Fibroblast of pulmonary artery (primary cell): ENCODE measurements around the gene ARHGEF28.

ENCODE experiments used
- DNase-seq: peaks from one replicate; pipeline ENCODE4 v3.0.0-alpha.2; 2010; ENCODE audit warnings: low read depth
- H3K4me3 ChIP-seq: replicated peaks from 2 replicates; pipeline ENCODE4 v1.5.1; 2011; ENCODE audit warnings: low read depth, mild to moderate bottlenecking, control low read depth, low read length, moderate library complexity
- TF ChIP-seq, protein P1 (sequence below): IDR thresholded peaks from 2 replicates; pipeline ENCODE4 v1.5.1; 2011; ENCODE audit warnings: mild to moderate bottlenecking, control low read depth, low read length, inconsistent platforms; ENCODE audit errors: missing control alignments

ARHGEF28 gene

DNA sequence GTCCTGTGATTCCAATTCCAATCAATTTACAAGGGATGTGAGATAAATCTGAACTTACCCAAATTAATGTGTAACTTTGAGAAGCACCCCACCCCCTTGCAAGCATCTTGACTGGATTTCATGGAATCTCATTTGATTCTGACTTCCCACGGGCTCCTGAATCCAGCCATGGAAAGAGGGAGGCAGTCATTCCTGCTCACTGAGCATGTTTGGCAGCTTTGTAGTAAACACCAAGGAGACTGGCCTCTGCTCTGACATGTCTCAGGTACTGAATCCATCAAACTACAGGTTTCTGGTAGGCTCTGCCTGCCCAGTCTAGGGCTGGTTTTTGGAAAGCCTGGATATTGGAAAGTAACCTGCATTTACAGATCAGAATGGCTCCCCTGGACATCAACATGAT, 357.6 kb downstream of the ARHGEF28 start:
- TF ChIP-seq, protein P1, sequence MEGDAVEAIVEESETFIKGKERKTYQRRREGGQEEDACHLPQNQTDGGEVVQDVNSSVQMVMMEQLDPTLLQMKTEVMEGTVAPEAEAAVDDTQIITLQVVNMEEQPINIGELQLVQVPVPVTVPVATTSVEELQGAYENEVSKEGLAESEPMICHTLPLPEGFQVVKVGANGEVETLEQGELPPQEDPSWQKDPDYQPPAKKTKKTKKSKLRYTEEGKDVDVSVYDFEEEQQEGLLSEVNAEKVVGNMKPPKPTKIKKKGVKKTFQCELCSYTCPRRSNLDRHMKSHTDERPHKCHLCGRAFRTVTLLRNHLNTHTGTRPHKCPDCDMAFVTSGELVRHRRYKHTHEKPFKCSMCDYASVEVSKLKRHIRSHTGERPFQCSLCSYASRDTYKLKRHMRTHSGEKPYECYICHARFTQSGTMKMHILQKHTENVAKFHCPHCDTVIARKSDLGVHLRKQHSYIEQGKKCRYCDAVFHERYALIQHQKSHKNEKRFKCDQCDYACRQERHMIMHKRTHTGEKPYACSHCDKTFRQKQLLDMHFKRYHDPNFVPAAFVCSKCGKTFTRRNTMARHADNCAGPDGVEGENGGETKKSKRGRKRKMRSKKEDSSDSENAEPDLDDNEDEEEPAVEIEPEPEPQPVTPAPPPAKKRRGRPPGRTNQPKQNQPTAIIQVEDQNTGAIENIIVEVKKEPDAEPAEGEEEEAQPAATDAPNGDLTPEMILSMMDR = no peak
- no peak overlapping the region for H3K4me3 ChIP-seq
- no peak for DNase-seq

DNA sequence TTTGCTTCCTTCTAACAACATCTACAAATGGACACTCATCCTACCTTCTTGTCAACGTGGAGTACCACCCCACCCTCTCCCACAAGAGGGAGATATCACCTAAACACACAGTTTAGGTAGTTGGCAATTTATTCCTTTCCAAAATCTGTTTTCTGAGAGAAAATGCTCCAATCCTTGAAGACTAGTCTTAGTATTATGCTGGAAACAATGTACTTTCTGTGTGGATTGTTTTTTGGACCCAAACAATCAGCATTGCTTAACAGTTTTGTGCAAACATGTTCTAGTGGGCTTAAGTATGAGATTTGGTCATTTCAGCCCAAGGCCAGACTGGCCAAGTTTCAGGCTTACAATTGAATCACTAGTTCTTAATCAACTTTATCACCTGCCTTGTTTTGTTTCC, 359.1 kb downstream of the ARHGEF28 start:
- peak; percentile 75 for DNase-seq
- TF ChIP-seq, protein P1 = peak; percentile 69

DNA sequence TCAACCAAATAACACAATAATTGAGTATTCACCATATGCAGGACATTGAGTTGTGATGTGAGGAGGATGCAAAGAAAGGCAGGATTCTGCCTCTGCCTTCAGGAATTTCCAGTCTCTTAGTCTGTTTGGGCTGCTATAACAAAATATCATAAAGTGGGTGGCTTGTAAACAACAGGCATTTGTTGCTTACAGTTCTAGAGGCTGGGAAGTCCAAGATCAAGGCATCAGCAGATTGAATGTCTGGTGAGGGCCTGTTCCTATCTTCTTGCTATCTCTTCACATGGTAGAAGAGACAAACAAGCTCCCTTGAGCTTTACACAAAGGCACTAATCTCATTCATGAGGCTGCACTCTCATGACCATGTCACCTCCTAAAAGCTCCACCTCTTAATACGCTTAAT, 360.7 kb downstream of the ARHGEF28 start:
- DNase-seq = no peak
- TF ChIP-seq, protein P1 = no peak

More for the DNA sequence above, 359.1 kb downstream of the ARHGEF28 start:
- H3K4me3 ChIP-seq = no peak overlapping the region

DNA sequence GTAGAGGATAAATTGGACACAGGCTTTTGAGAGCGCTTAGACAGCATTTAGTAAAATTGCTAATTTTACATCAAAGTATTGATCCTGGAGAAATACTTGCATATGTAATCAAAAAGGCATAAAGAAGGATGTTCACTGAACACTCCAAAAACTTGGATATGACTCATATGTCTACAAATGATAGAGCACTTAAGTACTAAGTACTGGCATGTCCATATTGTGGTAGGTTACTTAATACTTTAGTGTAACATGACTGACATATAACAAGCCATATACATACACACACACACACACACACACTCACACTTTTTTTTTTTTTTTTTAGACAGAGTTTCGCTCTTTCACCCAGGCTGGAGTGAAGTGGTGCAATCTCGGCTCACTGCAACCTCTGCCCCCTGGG, 361.9 kb downstream of the ARHGEF28 start:
- DNase-seq = no peak
- no peak overlapping the region for H3K4me3 ChIP-seq
- TF ChIP-seq, protein P1 = no peak

More for the DNA sequence above, 360.7 kb downstream of the ARHGEF28 start:
- no peak overlapping the region for H3K4me3 ChIP-seq

DNA sequence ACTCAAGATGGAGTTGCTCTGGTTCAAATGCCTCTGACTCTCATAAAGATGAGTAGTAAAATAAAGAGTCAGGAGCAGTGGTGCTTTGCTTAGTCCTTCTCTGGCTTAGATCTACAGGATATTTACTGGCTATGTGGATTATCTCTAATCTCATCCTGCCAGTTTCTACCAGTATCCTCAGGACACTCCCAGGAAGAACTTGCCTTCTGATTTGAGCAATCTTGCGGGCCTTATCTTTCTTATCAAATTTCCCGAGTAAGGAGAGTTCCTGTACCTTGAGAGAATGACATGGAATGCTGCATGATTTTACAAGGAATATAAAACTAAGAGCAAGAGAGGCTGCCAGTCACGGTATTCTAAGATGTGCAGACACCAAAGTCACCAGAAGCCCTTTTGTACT, 364.0 kb downstream of the ARHGEF28 start:
- TF ChIP-seq, protein P1 = no peak
- H3K4me3 ChIP-seq = no peak overlapping the region
- no peak for DNase-seq
